Prostate gland (tissue), 2 donors: ENCODE results near the gene FAM177A1. TPM values are rescaled to one million over a fixed set of nuclear protein-coding genes. Genes with fewer than 3 reads are reported as not detected.
"Not testable (repeated sequence)": the region's sequence is repeated elsewhere in the genome, so short reads cannot be mapped to it uniquely, and the experiment has no call there.

ENCODE experiments used
- DNase-seq: peaks from one replicate; pipeline ENCODE4 v3.0.0-alpha.2; 2019; ENCODE audit warnings: low spot score
- H3K27ac ChIP-seq, 2 donors: fragments of 200-600 bp; sonication (generic); 2 replicates each; pipeline ENCODE4 v1.5.1; 2017 to 2019
- H3K27me3 ChIP-seq: fragments of 200-600 bp; sonication (generic); replicated peaks from 2 replicates; pipeline ENCODE4 v1.5.1; 2019; ENCODE audit not compliant: insufficient read depth
- H3K36me3 ChIP-seq, 2 donors: fragments of 200-600 bp; sonication (generic); 1 replicate in 1 of 2; 2 replicates in 1 of 2; pipeline versions ENCODE4 v1.5.1 to v1.8.1; 2017 to 2019
- H3K4me1 ChIP-seq: fragments of 200-600 bp; sonication (generic); replicated peaks from 2 replicates; pipeline ENCODE4 v1.5.1; 2019
- H3K4me3 ChIP-seq, 2 donors: fragments of 200-600 bp; sonication (generic); 2 replicates each; pipeline ENCODE4 v1.5.1; 2017 to 2019
- H3K9me3 ChIP-seq: fragments of 200-600 bp; sonication (generic); 2 replicates; pipeline ENCODE4 v1.5.1; 2017
- CTCF ChIP-seq, 4 experiments: fragments of 200-600 bp in 2 of 4; fragments of 450-650 bp in 2 of 4; sonication (generic) in 2 of 4; IDR thresholded peaks; 1 replicate in 3 of 4; 2 replicates in 1 of 4; pipeline ENCODE4 v1.5.1; 2016 to 2019; ENCODE audit warnings: antibody characterized with exemption in 4 of 4, mild to moderate bottlenecking in 2 of 4, moderate library complexity in 2 of 4
- POLR2A ChIP-seq: fragments of 450-650 bp; IDR thresholded peaks from one replicate; pipeline ENCODE4 v1.6.1; 2016; ENCODE audit warnings: antibody characterized with exemption, mild to moderate bottlenecking
- POLR2AphosphoS5 ChIP-seq: sonication (generic); formaldehyde crosslinking; IDR thresholded peaks from one replicate; pipeline ENCODE4 v1.6.1; 2017; ENCODE audit warnings: antibody characterized with exemption
- WGBS: methylation state at CpG from one replicate; pipeline ENCODE4 v1.1.5; 2018; 5-methylcytosine and 5-hydroxymethylcytosine counted together
- intact Hi-C: fragments of 100-400 bp; cut with DNase I; formaldehyde crosslinking; loops from one replicate; pipeline ENCODE4 v1.14.2; 2022
- total RNA-seq, 2 donors: library from RNA; depleted of rRNA; stranded (reverse); fragments of >200 nt; gene quantifications; one replicate each; pipeline ENCODE4 v1.1.0, GENCODE V29; 2016

Gene FAM177A1
- total RNA-seq, 2 donors from 2014 or later: 58.1 to 89.8 TPM

- H3K4me3 ChIP-seq: no peak overlapping the region
- no peaks in the 10 kb centered on the region for H3K4me1 ChIP-seq
- intact Hi-C loops: no loop called here
- no peaks in the 10 kb centered on the region for H3K9me3 ChIP-seq
- no peaks in the 10 kb centered on the region for H3K36me3 ChIP-seq
- 8% methylated on average over 1 of the region's 1 CpG for WGBS
- peak overlapping the region; percentile 84 to 98 for H3K27ac ChIP-seq
- no peak for TF ChIP-seq POLR2A
- TF ChIP-seq POLR2AphosphoS5: peak; percentile 94
- H3K27me3 ChIP-seq: no peaks in the 10 kb centered on the region
- DNase-seq: no peak
Measured at GRCh38 chr14:35051796-35052195, 5.7 kb downstream of the FAM177A1 start.

GRCh38 chr14:35052637-35053036 lies 6.6 kb downstream of the FAM177A1 start:
- intact Hi-C loops: no loop called here
- Histone ChIP-seq H3K9me3 (no peaks in the 10 kb centered on the region), H3K4me3 (no peak overlapping the region), H3K27ac (peak overlapping the region; percentile 84 to 98), H3K27me3 (no peaks in the 10 kb centered on the region), H3K4me1 (no peaks in the 10 kb centered on the region), H3K36me3 (no peaks in the 10 kb centered on the region)
- DNase-seq: no peak
- WGBS: 92% methylated on average over 2 of the region's 2 CpGs
- TF ChIP-seq POLR2AphosphoS5: no peak
- no peak for TF ChIP-seq CTCF (IDR thresholded peaks at IDR 0.05)
- no peak for TF ChIP-seq POLR2A

- intact Hi-C loops, H3K36me3 ChIP-seq, H3K4me3 ChIP-seq, H3K9me3 ChIP-seq, H3K27me3 ChIP-seq, DNase-seq, H3K4me1 ChIP-seq: not testable (repeated sequence)
- H3K27ac ChIP-seq: peak overlapping the region in 1 of 2 donors; percentile 21
- 85% methylated on average over 1 of the region's 1 CpG for WGBS
Measured at GRCh38 chr14:35061113-35061791, 15.2 kb downstream of the FAM177A1 start.

- H3K27ac ChIP-seq, H3K27me3 ChIP-seq, H3K9me3 ChIP-seq, intact Hi-C loops, H3K4me1 ChIP-seq, DNase-seq, H3K4me3 ChIP-seq, H3K36me3 ChIP-seq: not testable (repeated sequence)
- 84% methylated on average over 5 of the region's 5 CpGs for WGBS
Measured at GRCh38 chr14:35065731-35066130, 19.7 kb downstream of the FAM177A1 start.

- 76% methylated on average over 4 of the region's 4 CpGs for WGBS
- Histone ChIP-seq H3K36me3 (no peaks in the 10 kb centered on the region), H3K4me1 (peaks cover 2% of the 10 kb centered on the region), H3K27me3 (no peaks in the 10 kb centered on the region), H3K9me3 (no peaks in the 10 kb centered on the region), H3K27ac (peak overlapping the region; percentile 55 to 64), H3K4me3 (no peak overlapping the region)
- TF ChIP-seq CTCF (IDR thresholded peaks at IDR 0.05) (no peak), POLR2AphosphoS5 (peak; percentile 83)
- DNase-seq: peak; percentile 39
- intact Hi-C loops: no loop called here
Measured at GRCh38 chr14:35068238-35069012, 22.4 kb downstream of the FAM177A1 start.

- DNase-seq: no peak
- Histone ChIP-seq H3K4me1 (peaks cover 2% of the 10 kb centered on the region), H3K27ac (no peak overlapping the region), H3K9me3 (no peaks in the 10 kb centered on the region), H3K4me3 (no peak overlapping the region), H3K27me3 (no peaks in the 10 kb centered on the region), H3K36me3 (no peaks in the 10 kb centered on the region)
- intact Hi-C loops: no loop called here
- WGBS: 93% methylated on average over 3 of the region's 3 CpGs
- TF ChIP-seq CTCF (IDR thresholded peaks at IDR 0.05) (no peak), POLR2A (no peak)
Measured at GRCh38 chr14:35072226-35072625, 26.2 kb downstream of the FAM177A1 start.
